GM18868 (cell line): ENCODE results near the gene HPS6.

ENCODE experiments used
- ATAC-seq: cut with Tn5 transposase; IDR thresholded peaks from one replicate; pipeline ENCODE4 v1.9.1; 2021; ENCODE audit warnings: mild to moderate bottlenecking, moderate library complexity; ENCODE audit not compliant: unreplicated experiment

HPS6 gene

GRCh38 chr10:102115775-102116174 lies 50.6 kb downstream of the HPS6 start:
- ATAC-seq: no peak

GRCh38 chr10:102116656-102117055 lies 51.5 kb downstream of the HPS6 start:
- no peak for ATAC-seq
